ENCODE data around the gene ELK3.

The ELK3 gene

DNA sequence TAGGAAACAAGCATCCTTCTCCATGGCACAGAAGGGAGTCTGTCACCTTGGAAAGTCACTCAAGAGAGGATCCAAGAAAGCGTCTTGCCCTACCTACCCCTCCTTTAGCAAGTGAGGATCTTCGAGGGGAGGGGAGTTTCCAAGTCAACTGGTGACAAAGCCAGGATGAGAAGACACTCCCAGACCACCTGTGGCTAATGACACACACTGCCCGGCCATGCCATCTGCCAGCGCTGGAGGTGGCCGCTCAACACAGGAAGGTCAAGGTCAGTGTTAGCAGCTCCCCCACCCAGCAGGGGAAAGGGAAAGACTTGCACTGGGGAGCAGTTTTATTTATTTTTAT, 41.3 kb downstream of the ELK3 start:
- DNase-seq (ENCODE audit: low read depth) = no peak

GRCh38 chr12:96236221-96236822, 42.1 kb downstream of the ELK3 start:
- DNase-seq (ENCODE audit: low read depth) = no peak

GRCh38 chr12:96237035-96237434, 42.9 kb downstream of the ELK3 start:
- no peak for DNase-seq (ENCODE audit: low read depth)

DNA sequence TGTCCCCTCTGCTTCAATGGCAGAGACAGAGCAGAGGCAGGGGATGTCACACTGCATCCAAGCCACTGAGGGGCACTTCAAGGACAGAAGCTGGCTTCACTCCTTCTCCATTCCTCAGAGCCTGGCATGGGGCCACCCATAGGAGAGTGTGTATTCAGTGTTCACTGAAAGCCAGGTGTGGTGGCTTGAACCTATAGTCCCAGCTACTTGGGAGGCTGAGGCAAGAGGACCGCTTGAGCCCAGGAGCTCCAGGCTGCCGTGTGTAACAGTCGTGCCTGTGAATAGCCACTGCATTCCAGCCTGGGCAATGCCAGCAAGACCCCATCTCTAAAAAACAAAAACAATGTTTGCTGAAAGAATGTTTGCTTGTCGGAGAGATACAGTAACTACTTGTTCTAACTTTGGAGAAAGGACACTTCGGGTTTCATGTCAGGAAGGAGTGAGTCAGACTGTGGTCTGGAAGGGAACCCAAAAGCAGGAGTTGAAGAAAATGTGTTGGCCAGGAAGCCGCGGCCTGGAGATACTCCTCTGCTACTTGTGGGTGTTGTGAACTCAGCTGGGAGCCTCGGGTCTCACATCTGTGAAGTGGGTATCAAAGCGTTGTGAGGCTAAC, 43.4 kb downstream of the ELK3 start:
- DNase-seq (ENCODE audit: low read depth) = peak; percentile 86

DNA sequence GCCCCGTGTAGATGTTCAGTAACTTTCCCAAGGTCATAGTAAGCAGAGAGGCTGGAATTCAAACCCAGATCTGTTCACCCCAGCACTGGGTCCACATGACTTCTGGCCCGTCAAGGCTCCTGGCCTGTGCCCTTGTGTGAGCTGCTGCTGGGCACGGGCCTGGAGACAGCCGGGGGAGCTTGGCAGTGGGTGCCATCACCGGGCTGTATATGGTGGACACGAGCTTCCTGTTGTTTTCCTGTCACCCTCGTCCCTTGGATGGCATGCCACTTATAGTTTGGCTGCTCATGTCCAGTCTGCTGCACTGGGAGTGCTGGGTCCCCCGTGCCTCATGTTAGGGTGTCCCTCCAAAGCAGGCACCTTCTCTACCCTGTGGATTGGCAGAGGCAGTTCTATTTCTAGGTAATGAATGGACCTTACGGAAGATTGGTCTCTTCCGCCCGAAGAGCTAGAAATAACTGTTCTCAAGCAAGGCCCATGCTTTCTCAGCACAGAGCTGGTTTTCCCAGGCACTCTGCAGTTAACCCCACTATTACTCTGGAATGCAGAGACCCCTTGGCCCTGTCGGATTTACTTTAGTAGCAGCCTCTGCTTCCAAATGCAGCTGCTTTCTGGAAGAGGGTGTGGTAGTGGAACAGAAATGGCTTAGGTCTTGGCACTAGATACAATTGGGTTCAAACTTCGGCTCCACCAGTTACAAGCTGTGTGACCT, 44.3 kb downstream of the ELK3 start:
- DNase-seq (ENCODE audit: low read depth) = no peak

GRCh38 chr12:96239711-96240635, 45.8 kb downstream of the ELK3 start:
- no peak for DNase-seq (ENCODE audit: low read depth)

GRCh38 chr12:96240656-96241055, 46.5 kb downstream of the ELK3 start:
- DNase-seq (ENCODE audit: low read depth) = no peak

GRCh38 chr12:96241431-96241830, 47.3 kb downstream of the ELK3 start:
- no peak for DNase-seq (ENCODE audit: low read depth)

- no peak for DNase-seq (ENCODE audit: low read depth)
Observed at GRCh38 chr12:96241846-96242256, 47.7 kb downstream of the ELK3 start.

GRCh38 chr12:96242597-96242996, 48.4 kb downstream of the ELK3 start:
- DNase-seq (ENCODE audit: low read depth) = no peak

GRCh38 chr12:96244826-96245225, 50.7 kb downstream of the ELK3 start:
- no peak for DNase-seq (ENCODE audit: low read depth)

DNA sequence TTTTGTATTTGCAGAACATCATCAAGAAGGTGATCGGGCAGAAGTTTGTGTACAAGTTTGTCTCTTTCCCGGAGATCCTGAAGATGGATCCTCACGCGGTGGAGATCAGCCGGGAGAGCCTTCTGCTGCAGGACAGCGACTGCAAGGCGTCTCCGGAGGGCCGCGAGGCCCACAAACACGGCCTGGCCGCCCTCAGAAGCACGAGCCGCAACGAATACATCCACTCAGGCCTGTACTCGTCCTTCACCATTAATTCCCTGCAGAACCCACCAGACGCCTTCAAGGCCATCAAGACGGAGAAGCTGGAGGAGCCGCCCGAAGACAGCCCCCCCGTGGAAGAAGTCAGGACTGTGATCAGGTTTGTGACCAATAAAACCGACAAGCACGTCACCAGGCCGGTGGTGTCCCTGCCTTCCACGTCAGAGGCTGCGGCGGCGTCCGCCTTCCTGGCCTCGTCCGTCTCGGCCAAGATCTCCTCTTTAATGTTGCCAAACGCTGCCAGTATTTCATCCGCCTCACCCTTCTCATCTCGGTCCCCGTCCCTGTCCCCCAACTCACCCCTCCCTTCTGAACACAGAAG, 52.8 kb downstream of the ELK3 start:
- no peak for DNase-seq (ENCODE audit: low read depth)

DNA sequence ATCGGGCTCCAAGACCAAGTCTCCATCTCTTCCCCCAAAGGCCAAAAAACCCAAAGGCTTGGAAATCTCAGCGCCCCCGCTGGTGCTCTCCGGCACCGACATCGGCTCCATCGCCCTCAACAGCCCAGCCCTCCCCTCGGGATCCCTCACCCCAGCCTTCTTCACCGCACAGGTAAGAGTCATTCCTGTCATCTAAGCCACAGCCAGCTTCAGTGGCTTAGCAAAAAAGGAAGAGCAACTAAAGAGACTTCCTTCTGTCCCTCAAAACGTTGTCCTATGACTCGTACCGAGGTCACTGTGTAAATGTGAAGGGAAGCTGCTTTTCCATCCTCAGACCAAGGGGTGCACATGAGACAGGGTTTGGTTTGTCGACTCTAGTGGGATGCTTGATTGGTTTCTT, 53.4 kb downstream of the ELK3 start:
- no peak for DNase-seq (ENCODE audit: low read depth)

DNA sequence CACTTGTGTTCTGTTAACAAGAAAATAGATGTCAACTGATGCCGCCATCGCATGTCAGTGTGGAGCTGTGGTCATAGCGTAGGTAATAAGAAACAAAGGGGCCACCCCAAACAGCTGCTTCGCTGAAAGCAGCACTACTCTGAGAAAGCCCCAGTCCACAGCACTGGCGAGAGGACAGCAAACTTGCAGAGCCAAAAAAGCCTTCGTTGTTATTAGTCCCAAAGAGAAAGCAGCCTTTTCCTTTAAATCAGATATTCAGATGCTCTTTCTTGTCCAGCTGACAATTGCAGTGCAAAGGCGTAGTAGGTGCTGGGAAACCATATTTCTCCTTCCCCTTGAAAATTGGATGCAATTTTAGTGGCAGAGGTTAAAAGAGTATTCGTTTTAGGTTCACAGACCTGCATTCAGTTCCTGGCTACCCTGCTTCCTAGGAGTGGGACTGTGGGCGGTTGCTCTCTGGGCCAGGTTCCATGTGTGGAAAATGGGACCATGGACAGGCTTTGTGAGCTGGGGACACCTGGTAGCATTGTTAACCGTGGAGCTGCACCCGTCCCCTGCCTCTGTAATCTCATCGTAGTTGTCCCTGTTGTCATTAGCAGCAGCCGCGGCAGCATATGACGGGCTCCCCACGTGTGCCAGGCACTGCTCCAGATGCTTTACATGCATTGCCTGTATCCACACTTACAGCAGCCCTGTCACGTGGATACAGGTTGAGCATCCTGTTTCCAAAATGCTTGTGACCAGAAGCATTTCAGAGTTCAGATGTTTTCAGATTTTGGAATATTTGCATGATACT, 54.2 kb downstream of the ELK3 start:
- no peak for DNase-seq (ENCODE audit: low read depth)

DNA sequence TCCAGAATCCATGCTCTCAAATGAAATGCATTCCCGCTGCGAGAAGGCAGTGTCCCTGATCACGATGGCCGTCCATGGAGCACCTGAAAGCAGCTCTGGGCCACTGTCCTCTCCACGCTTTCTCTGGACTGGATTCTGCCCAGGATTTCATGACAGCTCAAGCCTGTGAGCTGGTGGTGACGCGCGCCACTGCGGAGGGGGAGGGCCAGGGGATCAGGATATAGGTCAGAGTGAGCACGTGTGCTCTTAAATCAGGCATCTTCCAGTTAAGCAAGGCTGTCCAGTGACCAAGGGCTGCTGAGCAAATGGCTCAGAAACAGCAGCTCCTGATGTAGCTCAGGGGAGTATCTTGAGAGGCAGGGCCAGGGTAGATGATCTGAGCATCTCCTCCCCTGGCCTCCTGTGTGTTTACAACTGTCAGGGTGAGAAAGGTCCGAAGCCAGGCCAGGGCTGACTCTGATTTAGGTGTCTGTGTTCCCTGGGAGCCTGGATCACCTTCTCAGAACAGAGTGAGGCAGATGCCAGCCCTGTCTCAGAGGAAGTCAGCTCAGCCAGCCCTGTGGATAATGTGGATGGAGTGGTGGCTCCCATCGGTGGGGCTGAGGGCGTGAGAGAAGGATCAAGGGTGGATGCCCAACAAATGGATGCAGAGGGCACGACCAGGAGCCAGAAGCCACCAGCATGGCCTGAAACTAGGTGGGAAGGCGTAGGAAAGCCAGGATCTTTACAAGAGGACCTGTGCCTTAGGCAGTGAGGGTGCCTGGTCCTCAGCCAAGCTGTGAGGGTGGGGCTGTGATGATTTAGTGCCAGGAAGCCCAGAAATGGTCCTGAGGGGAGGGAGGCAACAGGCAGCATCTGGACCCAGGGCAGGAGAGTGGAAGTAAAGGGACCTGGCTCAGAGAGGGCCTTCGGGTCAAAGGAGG, 55.3 kb downstream of the ELK3 start:
- no peak for DNase-seq (ENCODE audit: low read depth)

DNA sequence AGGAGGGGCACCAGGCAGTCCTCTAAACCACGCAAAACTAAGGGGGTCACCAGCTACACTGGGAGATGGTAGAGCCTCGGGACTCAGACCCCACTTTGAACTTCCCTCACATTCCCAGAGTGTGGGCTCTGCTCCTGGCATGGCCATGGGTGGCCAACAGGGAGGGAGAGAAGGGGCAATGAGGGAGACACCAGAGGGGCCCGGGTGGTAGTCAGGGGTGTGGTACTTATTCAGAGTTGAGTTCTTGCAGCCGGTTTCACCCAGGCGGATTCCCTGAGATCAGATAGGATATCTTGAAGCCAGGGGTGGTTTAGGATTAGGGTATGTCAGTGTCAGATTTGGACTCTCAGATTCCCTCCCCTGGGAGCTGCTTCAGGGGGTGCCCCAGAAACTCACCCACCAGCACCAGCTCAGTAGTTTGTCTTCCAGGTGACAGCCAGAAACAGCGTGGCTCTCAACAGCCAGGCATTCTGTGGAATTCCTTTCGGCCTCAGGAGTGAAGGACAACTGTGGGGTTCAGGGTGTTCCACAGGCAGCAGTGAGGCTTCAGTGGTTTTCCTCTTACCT, 56.0 kb downstream of the ELK3 start:
- no peak for DNase-seq (ENCODE audit: low read depth)

- no peak for DNase-seq (ENCODE audit: low read depth)
Observed at GRCh38 chr12:96255077-96255476, 60.9 kb downstream of the ELK3 start.

GRCh38 chr12:96256672-96257361, 62.6 kb downstream of the ELK3 start:
- no peak for DNase-seq (ENCODE audit: low read depth)

GRCh38 chr12:96257550-96258103, 63.5 kb downstream of the ELK3 start:
- no peak for DNase-seq (ENCODE audit: low read depth)
